B cell (primary cell): Measurements from ENCODE around the gene CENPO.

ENCODE experiments used
- EZH2 ChIP-seq: IDR thresholded peaks from 2 replicates; pipeline ENCODE4 v1.6.1; 2012; ENCODE audit warnings: borderline replicate concordance, low read depth, mild to moderate bottlenecking, moderate library complexity, low read length; ENCODE audit not compliant: insufficient read depth, poor library complexity, severe bottlenecking
- TF ChIP-seq, protein P1 (sequence below): fragments of 200-600 bp; IDR thresholded peaks from one replicate; pipeline ENCODE4 v1.8.0; 2022; ENCODE audit warnings: antibody characterized with exemption, mild to moderate bottlenecking

DNA sequence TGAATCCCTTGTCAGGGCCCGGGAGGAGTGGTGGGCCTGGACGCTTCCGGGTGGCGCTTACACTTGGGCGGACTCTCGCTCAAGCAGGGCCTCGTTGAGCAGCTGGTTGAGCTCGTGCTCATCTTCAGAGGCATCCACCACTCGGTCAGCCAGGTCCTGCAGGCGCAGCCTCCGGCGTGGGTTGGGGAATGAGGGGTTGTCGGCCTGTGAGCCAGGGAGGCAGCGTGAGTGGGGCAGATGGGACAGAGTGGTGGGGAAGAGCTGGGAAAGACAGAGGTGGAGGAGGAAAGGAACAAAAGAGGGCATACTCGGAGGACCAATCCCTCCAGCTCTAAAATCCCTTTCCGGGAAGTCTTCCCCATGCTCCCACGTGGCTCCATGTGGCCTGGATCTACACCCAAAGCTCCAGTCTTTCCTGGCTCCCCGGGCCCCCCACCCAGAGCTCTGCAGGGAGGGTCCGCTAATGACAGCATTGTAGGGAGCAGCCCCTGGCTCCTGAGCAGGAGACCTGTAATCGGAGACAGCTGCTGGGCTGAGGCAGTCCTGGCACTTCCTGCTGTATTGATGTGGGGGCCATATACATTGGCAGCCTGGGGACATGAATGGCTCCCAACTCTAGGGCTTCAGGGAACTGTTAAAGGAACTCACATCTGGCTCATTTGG is 41.6 kb downstream of the CENPO start:
- TF ChIP-seq, protein P1, sequence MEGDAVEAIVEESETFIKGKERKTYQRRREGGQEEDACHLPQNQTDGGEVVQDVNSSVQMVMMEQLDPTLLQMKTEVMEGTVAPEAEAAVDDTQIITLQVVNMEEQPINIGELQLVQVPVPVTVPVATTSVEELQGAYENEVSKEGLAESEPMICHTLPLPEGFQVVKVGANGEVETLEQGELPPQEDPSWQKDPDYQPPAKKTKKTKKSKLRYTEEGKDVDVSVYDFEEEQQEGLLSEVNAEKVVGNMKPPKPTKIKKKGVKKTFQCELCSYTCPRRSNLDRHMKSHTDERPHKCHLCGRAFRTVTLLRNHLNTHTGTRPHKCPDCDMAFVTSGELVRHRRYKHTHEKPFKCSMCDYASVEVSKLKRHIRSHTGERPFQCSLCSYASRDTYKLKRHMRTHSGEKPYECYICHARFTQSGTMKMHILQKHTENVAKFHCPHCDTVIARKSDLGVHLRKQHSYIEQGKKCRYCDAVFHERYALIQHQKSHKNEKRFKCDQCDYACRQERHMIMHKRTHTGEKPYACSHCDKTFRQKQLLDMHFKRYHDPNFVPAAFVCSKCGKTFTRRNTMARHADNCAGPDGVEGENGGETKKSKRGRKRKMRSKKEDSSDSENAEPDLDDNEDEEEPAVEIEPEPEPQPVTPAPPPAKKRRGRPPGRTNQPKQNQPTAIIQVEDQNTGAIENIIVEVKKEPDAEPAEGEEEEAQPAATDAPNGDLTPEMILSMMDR: no peak
- TF ChIP-seq EZH2: no peak
